ENCODE measurements around the gene SNRNP48. TPM values are rescaled to one million over a fixed set of nuclear protein-coding genes. Genes with fewer than 3 reads are reported as not detected.

SNRNP48 gene
- total RNA-seq, 1 experiment from 2014 or later, result 26.2 TPM

GRCh38 chr6:7632501-7633290 lies 42.7 kb downstream of the SNRNP48 start:
- intact Hi-C loops (cut with micrococcal nuclease), result no loop called here
- Histone ChIP-seq H3K27ac (ENCODE audit: low read depth, low read length) (no peak overlapping the region), H4K20me1 (ENCODE audit: insufficient read depth) (no peaks in the 10 kb centered on the region), H3K27me3 (ENCODE audit: insufficient read depth, low read length) (no peaks in the 10 kb centered on the region), H3K36me3 (ENCODE audit: control insufficient read depth in 1 of 2, insufficient read depth in 2 of 2, low read length in 2 of 2) (no peaks in the 10 kb centered on the region), H3K9ac (ENCODE audit: low read length) (no peak overlapping the region), H2AFZ (ENCODE audit: low read depth, low read length, poor library complexity, severe bottlenecking) (no peak overlapping the region), H3K4me1 (ENCODE audit: control insufficient read depth in 1 of 2, insufficient read depth in 2 of 2, low read length in 2 of 2) (no peaks in the 10 kb centered on the region), H3K9me2 (ENCODE audit: insufficient read depth) (no peaks in the 10 kb centered on the region), H3K4me3 (replicated peaks in 1 of 2; ENCODE audit: low read depth in 1 of 2, low read length in 2 of 2) (no peak overlapping the region), H3K9me3 (ENCODE audit: control insufficient read depth in 1 of 2, insufficient read depth in 1 of 2, low read depth in 1 of 2, low read length in 2 of 2) (no peaks in the 10 kb centered on the region), H3K79me2 (ENCODE audit: insufficient read depth, low read length) (no peaks in the 10 kb centered on the region), H3K4me2 (ENCODE audit: low read length) (no peak overlapping the region)
- no peak for TF ChIP-seq ELF1 (IDR thresholded peaks at IDR 0.05; ENCODE audit: borderline replicate concordance, low read depth)
- no peak for TF ChIP-seq EZH2phosphoT487 (IDR thresholded peaks at IDR 0.05; ENCODE audit: borderline replicate concordance)
- TF ChIP-seq REST (IDR thresholded peaks at IDR 0.05; ENCODE audit: low read depth), result no peak
- TF ChIP-seq CBX3 (IDR thresholded peaks at IDR 0.05; ENCODE audit: low read depth), result no peak
- TF ChIP-seq TCF7L2 (IDR thresholded peaks at IDR 0.05; ENCODE audit: borderline replicate concordance, extremely low read depth, insufficient read depth, insufficient read length), result no peak
- TF ChIP-seq MAX (IDR thresholded peaks at IDR 0.05), result no peak
- no peak for TF ChIP-seq SIN3A (IDR thresholded peaks at IDR 0.05; ENCODE audit: low read depth)
- no peak for TF ChIP-seq ZNF274 (IDR thresholded peaks at IDR 0.05; ENCODE audit: low read depth, low read length)
- no peak for TF ChIP-seq CEBPB (IDR thresholded peaks at IDR 0.05; ENCODE audit: low read depth)
- TF ChIP-seq CTCF (IDR thresholded peaks at IDR 0.05 in 2 of 3, conservative IDR thresholded peaks at IDR 0.05 in 1 of 3; ENCODE audit: borderline replicate concordance in 1 of 3, insufficient read depth in 1 of 3, low read depth in 2 of 3, low read length in 2 of 3), result no peak
- no peak for TF ChIP-seq SP1 (IDR thresholded peaks at IDR 0.05; ENCODE audit: low read depth)
- TF ChIP-seq ATF3 (IDR thresholded peaks at IDR 0.05), result no peak
- no peak for TF ChIP-seq FOSL1 (IDR thresholded peaks at IDR 0.05; ENCODE audit: low read depth)
- TF ChIP-seq EGR1 (IDR thresholded peaks at IDR 0.05; ENCODE audit: low read depth), result no peak
- TF ChIP-seq RAD21 (IDR thresholded peaks at IDR 0.05; ENCODE audit: low read depth), result no peak
- TF ChIP-seq POLR2A (IDR thresholded peaks at IDR 0.05; ENCODE audit: borderline replicate concordance, extremely low read depth, insufficient read depth, insufficient read length), result no peak
- no peak for TF ChIP-seq EZH2 (IDR thresholded peaks at IDR 0.05)
- TF ChIP-seq JUND (IDR thresholded peaks at IDR 0.05), result no peak
- TF ChIP-seq YY1 (IDR thresholded peaks at IDR 0.05; ENCODE audit: extremely low read depth, insufficient replicate concordance, low read depth, low read length), result no peak
- ChIA-PET RAD21 (ENCODE audit: low non-redundant PET in 1 of 2, low total read pairs in 2 of 2, uncharacterized antibody in 2 of 2, unreplicated experiment in 2 of 2) (no interaction called here), CTCF (no interaction called here), POLR2A (no interaction called here)
- BruUV-seq (replicated peaks), result no TSS peak
- ATAC-seq (no peak), DNase-seq (ENCODE audit: low read depth, low spot score) (no peak)

Measured in HCT116 (cell line).